Colonic mucosa (tissue), 4 donors: Measurements from ENCODE around the gene CHRNB1. TPM values are rescaled to one million over a fixed set of nuclear protein-coding genes. Genes with fewer than 3 reads are reported as not detected.
A peak's percentile ranks its signal among the peaks of the same experiment; 100 is the strongest.

Source experiments
- DNase-seq: peaks from one replicate; pipeline ENCODE4 v3.0.0-alpha.2; 2020
- H3K27ac ChIP-seq: fragments of 200-600 bp; one replicate; pipeline ENCODE4 v1.8.0; 2021
- H3K27me3 ChIP-seq: fragments of 200-600 bp; one replicate; pipeline ENCODE4 v1.8.0; 2021
- H3K36me3 ChIP-seq: fragments of 200-600 bp; one replicate; pipeline ENCODE4 v1.8.0; 2021
- H3K4me1 ChIP-seq: fragments of 200-600 bp; one replicate; pipeline ENCODE4 v1.8.0; 2021; ENCODE audit warnings: mild to moderate bottlenecking
- H3K4me3 ChIP-seq: fragments of 200-600 bp; one replicate; pipeline ENCODE4 v1.8.0; 2021
- H3K9ac ChIP-seq, 2 donors: one replicate each; pipeline ENCODE4 v1.7.0; 2013; ENCODE audit warnings: control low read depth in 2 of 2, low read depth in 2 of 2, low read length in 2 of 2
- H3K9me3 ChIP-seq: fragments of 200-600 bp; one replicate; pipeline ENCODE4 v1.8.0; 2021
- intact Hi-C: fragments of 100-400 bp; cut with DNase I; formaldehyde crosslinking; loops from one replicate; pipeline ENCODE4 v1.14.1; 2022
- total RNA-seq, 2 donors: library from RNA; stranded (reverse); fragmentation: NEBNext Ultra II Directional in 1 of 2; extraction: Animal tissue kit (Norgen Biotek cat#: 25700) in 1 of 2; gene quantifications; one replicate each; pipeline ENCODE4 v1.2.1, GENCODE V29; 2021
- TF ChIP-seq, protein P1 (sequence below): fragments of 200-600 bp; IDR thresholded peaks from one replicate; pipeline ENCODE4 v1.8.0; 2022; ENCODE audit warnings: antibody characterized with exemption, mild to moderate bottlenecking
- donor health status: healthy.
- donor health status: DM: no; HTN: no; CAD: no.
- donor health status: DM: no; HTN: no; CAD: no.

CHRNB1 gene
- total RNA-seq, 2 donors from 2014 or later, result 4.3 to 6.1 TPM

DNA sequence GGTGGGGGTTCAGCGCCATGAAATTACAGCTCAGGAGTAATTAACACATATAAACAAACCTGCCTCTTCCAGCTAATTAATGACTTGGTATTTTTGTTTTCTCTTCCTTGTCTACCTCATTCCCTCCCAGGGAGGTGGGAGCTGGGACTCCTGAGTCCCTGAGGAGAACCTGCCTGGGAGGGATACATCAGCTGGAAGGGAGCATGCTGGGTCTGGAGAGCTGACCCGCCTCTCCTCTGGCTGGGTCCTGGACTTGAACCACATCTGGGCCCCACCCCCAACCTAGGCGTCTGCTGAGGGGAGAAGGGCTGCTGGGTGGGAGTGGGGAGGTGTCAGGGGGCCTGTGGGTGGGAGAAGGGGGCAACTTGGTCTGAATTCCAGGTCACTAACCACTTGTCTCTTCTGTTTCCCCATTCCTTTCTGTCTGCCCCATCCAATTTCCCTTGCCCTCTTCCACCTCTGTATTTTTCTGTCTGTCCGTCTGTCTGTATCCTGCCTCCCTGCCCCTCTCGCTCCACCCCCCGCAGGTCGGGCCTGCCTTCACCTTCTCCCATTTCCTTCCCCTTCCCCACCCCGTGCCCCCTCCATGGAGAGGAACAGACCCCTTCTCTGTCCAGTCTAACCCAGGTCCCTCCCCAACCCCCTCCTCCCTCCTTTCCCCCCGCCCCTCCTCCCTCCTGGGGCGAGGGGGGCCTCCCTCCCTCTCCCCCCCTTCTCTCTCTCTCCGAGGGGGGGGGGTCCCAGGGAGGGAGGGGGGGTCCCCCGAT is 37.2 kb upstream of the CHRNB1 start, which contains the start of gene NLGN2:
Gene NLGN2, plus strand, starts transcription at position 361 of the 767 bp plus-strand sequence. CDS start 411 bp downstream, outside the sequence.
- TF ChIP-seq, protein P1, sequence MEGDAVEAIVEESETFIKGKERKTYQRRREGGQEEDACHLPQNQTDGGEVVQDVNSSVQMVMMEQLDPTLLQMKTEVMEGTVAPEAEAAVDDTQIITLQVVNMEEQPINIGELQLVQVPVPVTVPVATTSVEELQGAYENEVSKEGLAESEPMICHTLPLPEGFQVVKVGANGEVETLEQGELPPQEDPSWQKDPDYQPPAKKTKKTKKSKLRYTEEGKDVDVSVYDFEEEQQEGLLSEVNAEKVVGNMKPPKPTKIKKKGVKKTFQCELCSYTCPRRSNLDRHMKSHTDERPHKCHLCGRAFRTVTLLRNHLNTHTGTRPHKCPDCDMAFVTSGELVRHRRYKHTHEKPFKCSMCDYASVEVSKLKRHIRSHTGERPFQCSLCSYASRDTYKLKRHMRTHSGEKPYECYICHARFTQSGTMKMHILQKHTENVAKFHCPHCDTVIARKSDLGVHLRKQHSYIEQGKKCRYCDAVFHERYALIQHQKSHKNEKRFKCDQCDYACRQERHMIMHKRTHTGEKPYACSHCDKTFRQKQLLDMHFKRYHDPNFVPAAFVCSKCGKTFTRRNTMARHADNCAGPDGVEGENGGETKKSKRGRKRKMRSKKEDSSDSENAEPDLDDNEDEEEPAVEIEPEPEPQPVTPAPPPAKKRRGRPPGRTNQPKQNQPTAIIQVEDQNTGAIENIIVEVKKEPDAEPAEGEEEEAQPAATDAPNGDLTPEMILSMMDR, result no peak
- no peak within 1 kb of the TSS for H3K27ac ChIP-seq
- intact Hi-C loops, result no loop called here
- H3K9ac ChIP-seq, result no peak within 1 kb of the TSS
- no peaks in the 10 kb centered on the region for H3K9me3 ChIP-seq
- peaks cover 4% of the 10 kb centered on the region for H3K4me1 ChIP-seq
- peak within 1 kb of the TSS; percentile 5 for H3K4me3 ChIP-seq
- no peak for DNase-seq
- H3K36me3 ChIP-seq, result no peaks in the 10 kb centered on the region
- peaks cover 8% of the 10 kb centered on the region for H3K27me3 ChIP-seq

DNA sequence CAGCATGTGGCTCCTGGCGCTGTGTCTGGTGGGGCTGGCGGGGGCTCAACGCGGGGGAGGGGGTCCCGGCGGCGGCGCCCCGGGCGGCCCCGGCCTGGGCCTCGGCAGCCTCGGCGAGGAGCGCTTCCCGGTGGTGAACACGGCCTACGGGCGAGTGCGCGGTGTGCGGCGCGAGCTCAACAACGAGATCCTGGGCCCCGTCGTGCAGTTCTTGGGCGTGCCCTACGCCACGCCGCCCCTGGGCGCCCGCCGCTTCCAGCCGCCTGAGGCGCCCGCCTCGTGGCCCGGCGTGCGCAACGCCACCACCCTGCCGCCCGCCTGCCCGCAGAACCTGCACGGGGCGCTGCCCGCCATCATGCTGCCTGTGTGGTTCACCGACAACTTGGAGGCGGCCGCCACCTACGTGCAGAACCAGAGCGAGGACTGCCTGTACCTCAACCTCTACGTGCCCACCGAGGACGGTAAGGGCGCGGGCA is 36.6 kb upstream of the CHRNB1 start:
- TF ChIP-seq, protein P1, result no peak
- peaks cover 8% of the 10 kb centered on the region for H3K27me3 ChIP-seq
- H3K4me3 ChIP-seq, result peak overlapping the region; percentile 5
- no peak overlapping the region for H3K27ac ChIP-seq
- no peak for DNase-seq
- no peaks in the 10 kb centered on the region for H3K9me3 ChIP-seq
- H3K36me3 ChIP-seq, result no peaks in the 10 kb centered on the region
- intact Hi-C loops, result no loop called here
- H3K9ac ChIP-seq, result no peak overlapping the region
- no peaks in the 10 kb centered on the region for H3K4me1 ChIP-seq

DNA sequence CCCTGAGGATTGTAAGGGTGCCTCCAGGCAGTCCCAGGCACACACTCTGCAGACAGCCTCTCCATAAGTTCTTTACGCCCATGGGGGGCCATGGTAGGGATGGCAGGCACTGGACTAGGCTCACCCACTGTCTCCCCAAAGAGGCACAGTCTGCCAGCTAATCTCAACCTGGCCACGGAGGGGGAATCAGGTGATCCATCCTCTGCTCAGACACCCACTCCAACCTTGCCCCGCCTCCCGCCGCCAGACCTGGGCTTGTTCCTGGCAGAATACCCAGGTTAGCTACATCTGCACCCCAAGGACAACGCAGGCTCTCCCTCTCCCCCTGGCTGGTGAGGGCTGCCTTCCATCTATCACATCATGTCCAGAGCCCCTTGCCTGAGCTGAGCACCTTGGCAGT is 36.0 kb upstream of the CHRNB1 start:
- intact Hi-C loops, result no loop called here
- DNase-seq, result no peak
- TF ChIP-seq, protein P1, result no peak
- Histone ChIP-seq H3K9me3 (no peaks in the 10 kb centered on the region), H3K4me3 (no peak overlapping the region), H3K36me3 (no peaks in the 10 kb centered on the region), H3K27me3 (peaks cover 8% of the 10 kb centered on the region), H3K9ac (no peak overlapping the region), H3K4me1 (no peaks in the 10 kb centered on the region), H3K27ac (no peak overlapping the region)

DNA sequence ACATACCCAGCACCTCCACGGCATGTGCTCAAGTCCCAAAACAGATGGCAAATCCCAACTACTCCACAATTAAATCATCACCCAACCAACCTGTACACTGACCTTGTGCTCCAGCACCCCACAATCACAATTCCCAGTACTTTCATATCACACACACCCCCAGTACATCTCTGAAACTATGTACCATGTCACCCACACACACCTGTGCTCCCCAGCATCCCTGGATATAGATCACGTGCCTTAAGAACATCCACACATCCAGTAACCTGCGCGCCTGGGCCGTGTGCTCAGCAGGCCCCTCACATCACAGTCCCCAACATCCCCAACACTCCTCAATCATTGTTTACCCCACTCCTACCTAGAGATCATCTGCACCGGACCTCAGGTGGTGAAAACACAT is 35.1 kb upstream of the CHRNB1 start:
- intact Hi-C loops, result no loop called here
- peaks cover 8% of the 10 kb centered on the region for H3K27me3 ChIP-seq
- no peaks in the 10 kb centered on the region for H3K36me3 ChIP-seq
- H3K4me1 ChIP-seq, result no peaks in the 10 kb centered on the region
- H3K9ac ChIP-seq, result no peak overlapping the region
- no peak overlapping the region for H3K27ac ChIP-seq
- TF ChIP-seq, protein P1, result no peak
- H3K9me3 ChIP-seq, result no peaks in the 10 kb centered on the region
- no peak for DNase-seq
- no peak overlapping the region for H3K4me3 ChIP-seq

DNA sequence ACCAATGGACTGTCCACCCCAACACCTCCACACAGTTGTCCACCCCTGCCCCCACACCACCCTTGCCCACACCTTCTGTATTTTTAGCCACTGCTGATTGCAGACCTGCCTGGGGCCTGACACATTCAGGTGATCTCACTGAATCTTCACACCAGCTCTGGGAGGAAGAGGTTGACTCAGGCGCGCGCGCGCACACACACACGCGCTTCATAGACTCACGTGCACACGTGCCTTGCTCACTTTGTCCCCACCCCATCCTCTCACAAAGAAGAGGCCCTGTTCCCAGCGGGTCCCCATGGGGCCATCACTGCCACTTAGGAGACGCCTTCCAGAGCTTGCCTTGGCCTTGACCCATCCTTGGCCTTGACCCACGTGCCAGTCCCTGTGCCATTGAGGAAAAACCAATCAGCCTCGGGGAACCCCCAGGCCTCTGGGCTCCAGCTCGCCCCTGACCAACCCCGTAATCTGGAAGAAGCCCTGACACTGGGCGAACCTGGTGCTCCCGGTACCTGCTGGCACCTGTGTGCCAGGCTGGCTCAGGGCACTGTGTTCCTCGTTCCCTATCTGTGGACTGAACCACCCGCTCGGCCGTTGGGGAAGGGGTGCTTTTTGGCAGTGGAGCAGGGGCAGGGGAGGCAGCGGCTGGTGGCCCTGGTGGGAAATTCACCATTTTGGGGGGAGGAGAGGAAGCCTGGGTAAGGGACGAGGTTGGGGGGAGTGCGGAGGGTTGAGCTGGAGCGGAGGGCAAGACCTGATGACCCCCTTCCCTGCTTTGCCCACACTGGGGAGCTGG is 34.0 kb upstream of the CHRNB1 start:
- no peaks in the 10 kb centered on the region for H3K27me3 ChIP-seq
- H3K4me1 ChIP-seq, result no peaks in the 10 kb centered on the region
- intact Hi-C loops, result no loop called here
- TF ChIP-seq, protein P1, result no peak
- no peak overlapping the region for H3K27ac ChIP-seq
- no peaks in the 10 kb centered on the region for H3K36me3 ChIP-seq
- H3K9me3 ChIP-seq, result no peaks in the 10 kb centered on the region
- no peak overlapping the region for H3K9ac ChIP-seq
- DNase-seq, result no peak
- no peak overlapping the region for H3K4me3 ChIP-seq
